HCT116 (cell line): Measurements from ENCODE around the gene F7. TPM values are rescaled to one million over a fixed set of nuclear protein-coding genes. Genes with fewer than 3 reads are reported as not detected.

Experiments used
- ATAC-seq: fragments of 200-7000 bp; cut with Tn5 transposase; 2 replicates; pipeline ENCODE4 v1.9.1; 2020; ENCODE audit warnings: mild to moderate bottlenecking, moderate library complexity
- BruUV-seq: library from RNA; stranded (reverse); fragments of 400-500 nt; replicated peaks from 2 replicates; lab custom pipeline; 2021; lab: Mats Ljungman, UMichigan
- CTCF ChIA-PET: fragments of 300-600 bp; sonication (Branson Sonifier 250); formaldehyde crosslinking; loops from one replicate; lab custom pipeline; 2021; ENCODE audit warnings: antibody characterized with exemption; lab: Charles Lee
- POLR2A ChIA-PET: fragments of 300-600, 350-600 bp; sonication (Branson Sonifier 250); formaldehyde crosslinking; loops from one replicate; lab custom pipeline; 2021; ENCODE audit warnings: antibody characterized with exemption; lab: Charles Lee
- RAD21 ChIA-PET, 2 experiments: fragments of 300-600 bp; sonication (Branson Sonifier 250); formaldehyde crosslinking; loops; one replicate each; lab custom pipeline; 2023; ENCODE audit warnings: low total read pairs in 2 of 2; ENCODE audit not compliant: uncharacterized antibody in 2 of 2, unreplicated experiment in 2 of 2, low non-redundant PET in 1 of 2; lab: Charles Lee
- DNase-seq: peaks from one replicate; pipeline ENCODE4 v3.0.0-alpha.2; 2010; ENCODE audit warnings: low read depth, low spot score
- H2AFZ ChIP-seq: fragments of 200-600 bp; shearing (Covaris generic), sonication (generic); 2 replicates; pipeline ENCODE4 v1.6.1; 2017; ENCODE audit warnings: low read depth, mixed run types, mixed read lengths, antibody characterized with exemption, low read length; ENCODE audit not compliant: poor library complexity, severe bottlenecking
- H3K27ac ChIP-seq: 2 replicates; pipeline ENCODE4 v1.5.1; 2012; ENCODE audit warnings: low read depth, low read length
- H3K27me3 ChIP-seq: fragments of 200-600 bp; sonication (generic); 2 replicates; pipeline ENCODE4 v1.6.1; 2016; ENCODE audit warnings: mixed run types, low read length, mixed read lengths; ENCODE audit not compliant: insufficient read depth
- H3K36me3 ChIP-seq, 2 experiments: fragments of 200-500 bp in 1 of 2; fragments of 200-600 bp in 1 of 2; sonication (Bioruptor generic) in 1 of 2; sonication (generic) in 1 of 2; 2 replicates each; pipeline versions ENCODE4 v1.5.1 to v1.6.1; 2014 to 2016; ENCODE audit warnings: low read length in 2 of 2, inconsistent platforms in 1 of 2, mixed read lengths in 1 of 2, mixed run types in 1 of 2; ENCODE audit not compliant: insufficient read depth in 2 of 2, control insufficient read depth in 1 of 2
- H3K4me1 ChIP-seq, 2 experiments: fragments of 200-600 bp in 1 of 2; sonication (generic) in 1 of 2; 2 replicates each; pipeline versions ENCODE4 v1.5.1 to v1.6.1; 2012 to 2017; ENCODE audit warnings: low read length in 2 of 2, inconsistent platforms in 1 of 2, mild to moderate bottlenecking in 1 of 2, mixed read lengths in 1 of 2, mixed run types in 1 of 2, moderate library complexity in 1 of 2; ENCODE audit not compliant: insufficient read depth in 2 of 2, control insufficient read depth in 1 of 2
- H3K4me2 ChIP-seq: fragments of 200-600 bp; sonication (generic); 2 replicates; pipeline ENCODE4 v1.6.1; 2017; ENCODE audit warnings: mixed run types, low read length, mixed read lengths
- H3K4me3 ChIP-seq, 2 experiments: fragments of 200-600 bp in 1 of 2; sonication (generic) in 1 of 2; replicated peaks in 1 of 2; 2 replicates each; pipeline ENCODE4 v1.5.1; 2011 to 2016; ENCODE audit warnings: low read length in 2 of 2, control low read depth in 1 of 2, low read depth in 1 of 2, mild to moderate bottlenecking in 1 of 2, mixed read lengths in 1 of 2, mixed run types in 1 of 2
- H3K79me2 ChIP-seq: fragments of 200-600 bp; sonication (generic); 2 replicates; pipeline ENCODE4 v1.6.1; 2017; ENCODE audit warnings: mild to moderate bottlenecking, mixed run types, low read length, moderate library complexity, mixed read lengths; ENCODE audit not compliant: insufficient read depth
- H3K9ac ChIP-seq: fragments of 200-600 bp; sonication (generic); 2 replicates; pipeline ENCODE4 v1.6.1; 2016; ENCODE audit warnings: low read length, mixed read lengths
- H3K9me2 ChIP-seq: fragments of 200-600 bp; sonication (generic), shearing (Covaris generic); 2 replicates; pipeline ENCODE4 v1.6.1; 2017; ENCODE audit warnings: mixed run types, mild to moderate bottlenecking, moderate library complexity; ENCODE audit not compliant: insufficient read depth
- H3K9me3 ChIP-seq, 2 experiments: fragments of 200-500 bp in 1 of 2; fragments of 200-600 bp in 1 of 2; sonication (Bioruptor generic) in 1 of 2; sonication (generic) in 1 of 2; 2 replicates each; pipeline ENCODE4 v1.6.1; 2014 to 2017; ENCODE audit warnings: low read length in 2 of 2, mixed read lengths in 2 of 2, inconsistent platforms in 1 of 2, low read depth in 1 of 2, mild to moderate bottlenecking in 1 of 2, mixed run types in 1 of 2, moderate library complexity in 1 of 2; ENCODE audit not compliant: control insufficient read depth in 1 of 2, insufficient read depth in 1 of 2
- H4K20me1 ChIP-seq: fragments of 200-600 bp; sonication (generic), shearing (Covaris generic); 2 replicates; pipeline ENCODE4 v1.6.1; 2017; ENCODE audit warnings: mixed run types, mild to moderate bottlenecking, moderate library complexity; ENCODE audit not compliant: insufficient read depth
- CBX3 ChIP-seq: IDR thresholded peaks from 2 replicates; pipeline ENCODE4 v1.6.1; 2012; ENCODE audit warnings: low read depth
- YY1 ChIP-seq: IDR thresholded peaks from 2 replicates; pipeline ENCODE4 v1.6.1; 2011; ENCODE audit warnings: low read length, low read depth, moderate library complexity, mild to moderate bottlenecking; ENCODE audit not compliant: insufficient replicate concordance; ENCODE audit errors: extremely low read depth
- intact Hi-C: fragments of 100-400 bp; cut with micrococcal nuclease; formaldehyde crosslinking; loops from 2 replicates; pipeline ENCODE4 v1.10.0; 2022
- total RNA-seq: library from RNA; stranded (reverse); gene quantifications from one replicate; pipeline ENCODE4 v1.2.1, GENCODE V29; 2021; ENCODE audit not compliant: unreplicated experiment
- TF ChIP-seq, protein P1 (sequence below), 3 experiments: fragments of 200-600 bp in 1 of 3; sonication (generic) in 1 of 3; IDR thresholded peaks in 2 of 3; conservative IDR thresholded peaks in 1 of 3; 2 replicates each; pipeline ENCODE4 v1.5.1; 2012 to 2017; ENCODE audit warnings: low read depth in 2 of 3, low read length in 2 of 3, antibody characterized with exemption in 1 of 3, borderline replicate concordance in 1 of 3, control low read depth in 1 of 3, mild to moderate bottlenecking in 1 of 3, mixed read lengths in 1 of 3, mixed run types in 1 of 3, moderate library complexity in 1 of 3; ENCODE audit not compliant: insufficient read depth in 1 of 3
- TF ChIP-seq, protein P2 (sequence below): IDR thresholded peaks from 2 replicates; pipeline ENCODE4 v1.6.1; 2012

The F7 gene
- total RNA-seq, 1 experiment from 2014 or later, result not detected

GRCh38 chr13:113114511-113115362 is 9.1 kb downstream of the F7 start:
- no TSS peak for BruUV-seq
- Histone ChIP-seq H3K79me2 (no peaks in the 10 kb centered on the region), H3K4me3 (no peak overlapping the region), H3K9me3 (no peaks in the 10 kb centered on the region), H3K27me3 (0 out of 2 replicates have a peak, but pooled peaks cover 4% of the 10 kb centered on the region), H3K4me2 (no peak overlapping the region), H3K27ac (no peak overlapping the region), H3K9ac (no peak overlapping the region), H2AFZ (no peak overlapping the region), H3K4me1 (peaks cover 0 to 7% of the 10 kb centered on the region in 2 experiments; a peak in 1 of 4 replicates), H4K20me1 (no peaks in the 10 kb centered on the region), H3K9me2 (no peaks in the 10 kb centered on the region), H3K36me3 (no peaks in the 10 kb centered on the region)
- ChIA-PET POLR2A (no interaction called here), CTCF (no interaction called here), RAD21 (no interaction called here)
- no peak for DNase-seq
- TF ChIP-seq, protein P1, sequence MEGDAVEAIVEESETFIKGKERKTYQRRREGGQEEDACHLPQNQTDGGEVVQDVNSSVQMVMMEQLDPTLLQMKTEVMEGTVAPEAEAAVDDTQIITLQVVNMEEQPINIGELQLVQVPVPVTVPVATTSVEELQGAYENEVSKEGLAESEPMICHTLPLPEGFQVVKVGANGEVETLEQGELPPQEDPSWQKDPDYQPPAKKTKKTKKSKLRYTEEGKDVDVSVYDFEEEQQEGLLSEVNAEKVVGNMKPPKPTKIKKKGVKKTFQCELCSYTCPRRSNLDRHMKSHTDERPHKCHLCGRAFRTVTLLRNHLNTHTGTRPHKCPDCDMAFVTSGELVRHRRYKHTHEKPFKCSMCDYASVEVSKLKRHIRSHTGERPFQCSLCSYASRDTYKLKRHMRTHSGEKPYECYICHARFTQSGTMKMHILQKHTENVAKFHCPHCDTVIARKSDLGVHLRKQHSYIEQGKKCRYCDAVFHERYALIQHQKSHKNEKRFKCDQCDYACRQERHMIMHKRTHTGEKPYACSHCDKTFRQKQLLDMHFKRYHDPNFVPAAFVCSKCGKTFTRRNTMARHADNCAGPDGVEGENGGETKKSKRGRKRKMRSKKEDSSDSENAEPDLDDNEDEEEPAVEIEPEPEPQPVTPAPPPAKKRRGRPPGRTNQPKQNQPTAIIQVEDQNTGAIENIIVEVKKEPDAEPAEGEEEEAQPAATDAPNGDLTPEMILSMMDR (IDR thresholded peaks at IDR 0.05 in 2 of 3, conservative IDR thresholded peaks at IDR 0.05 in 1 of 3; ENCODE audit: borderline replicate concordance in 1 of 3, insufficient read depth in 1 of 3, low read depth in 2 of 3, low read length in 2 of 3), result no peak
- TF ChIP-seq, protein P2, sequence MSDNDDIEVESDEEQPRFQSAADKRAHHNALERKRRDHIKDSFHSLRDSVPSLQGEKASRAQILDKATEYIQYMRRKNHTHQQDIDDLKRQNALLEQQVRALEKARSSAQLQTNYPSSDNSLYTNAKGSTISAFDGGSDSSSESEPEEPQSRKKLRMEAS, result no peak
- no peak for TF ChIP-seq YY1
- no peak for TF ChIP-seq CBX3
- intact Hi-C loops, result no loop called here
- ATAC-seq, result no peak
